NCI-H1930 (cell line): ENCODE measurements around the gene C1QL3.

Experiments
- DNase-seq, 2 experiments: peaks; one replicate each; lab custom pipeline; 2025; lab: John Stamatoyannopoulos, UW

Gene C1QL3

DNA sequence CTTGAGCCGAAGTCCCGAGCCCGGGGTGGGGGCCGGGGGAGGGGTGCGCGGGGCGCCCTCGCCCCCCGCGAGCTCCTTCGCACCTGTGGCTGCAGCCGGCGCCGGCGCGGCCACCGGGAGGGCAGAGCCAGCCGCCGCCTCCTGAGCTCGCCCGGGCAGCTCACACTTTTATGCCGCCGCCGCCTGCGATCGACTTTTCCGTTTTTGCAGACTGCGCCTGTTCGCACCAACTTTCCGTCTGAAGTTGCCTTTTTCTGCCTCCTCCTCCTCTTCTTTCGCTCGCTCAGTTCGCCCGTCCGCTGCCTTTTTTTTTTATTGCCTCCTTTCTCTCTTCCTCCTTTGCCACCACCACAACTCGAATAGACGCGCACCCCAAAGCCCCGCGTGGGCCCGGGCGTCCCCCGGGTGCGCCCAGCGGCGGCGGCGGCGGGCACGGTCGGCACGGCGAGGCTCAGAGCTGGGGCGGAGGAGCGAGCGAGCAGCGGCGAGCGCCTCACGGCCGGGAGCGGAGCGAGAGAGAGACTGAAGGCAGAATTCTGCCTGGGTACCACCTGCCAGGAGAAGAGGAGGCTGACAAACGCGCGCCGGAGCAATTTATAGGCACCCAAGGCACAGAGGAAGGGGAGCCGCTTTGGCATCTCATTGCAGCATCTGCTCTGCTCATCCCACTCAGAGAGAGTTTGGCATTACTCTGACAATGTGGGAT, at the start of gene C1QL3:
TSS of gene C1QL3 (minus strand) at position 569 of the 706 bp plus-strand sequence. CDS start 814 bp downstream, outside the sequence.
- no peak for DNase-seq

- no peak for DNase-seq
Measured at GRCh38 chr10:16570731-16571130, 49.1 kb upstream of the C1QL3 start.

DNA sequence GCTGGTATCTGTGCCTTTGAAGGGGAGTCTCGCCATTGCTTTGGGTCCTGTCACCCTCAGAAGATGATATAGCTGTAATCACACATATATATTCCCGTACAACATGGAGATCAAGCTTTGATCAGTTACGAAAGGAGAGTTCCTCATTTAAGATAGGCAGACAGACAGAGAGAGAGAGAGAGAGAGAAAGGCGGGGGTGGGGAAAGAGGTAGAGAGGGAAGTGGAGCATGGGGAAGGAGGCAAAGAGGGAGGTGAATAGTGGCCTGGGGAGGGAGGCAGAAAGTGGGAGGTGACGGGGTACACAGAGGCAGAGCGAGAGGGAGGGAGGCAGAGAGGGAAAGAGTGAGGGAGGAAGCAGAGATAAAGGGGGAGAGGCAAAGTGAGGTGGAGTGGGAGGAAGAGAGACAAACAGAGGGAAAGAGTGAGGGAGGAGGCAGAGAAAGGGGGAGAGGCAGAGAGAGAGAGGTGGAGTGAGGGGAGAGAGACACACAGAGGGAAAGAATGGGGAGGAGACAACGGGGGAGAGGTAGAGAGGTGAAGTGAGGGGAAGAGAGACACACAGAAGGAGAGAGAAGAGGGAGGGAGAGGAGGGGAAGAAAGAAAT, 44.6 kb upstream of the C1QL3 start:
- DNase-seq = no peak

GRCh38 chr10:16565604-16566003, 43.9 kb upstream of the C1QL3 start:
- no peak for DNase-seq

GRCh38 chr10:16562891-16563290, 41.2 kb upstream of the C1QL3 start:
- no peak for DNase-seq

- no peak for DNase-seq
Measured at GRCh38 chr10:16559236-16559773, 37.6 kb upstream of the C1QL3 start.

GRCh38 chr10:16547973-16548372, 26.3 kb upstream of the C1QL3 start:
- no peak for DNase-seq

DNA sequence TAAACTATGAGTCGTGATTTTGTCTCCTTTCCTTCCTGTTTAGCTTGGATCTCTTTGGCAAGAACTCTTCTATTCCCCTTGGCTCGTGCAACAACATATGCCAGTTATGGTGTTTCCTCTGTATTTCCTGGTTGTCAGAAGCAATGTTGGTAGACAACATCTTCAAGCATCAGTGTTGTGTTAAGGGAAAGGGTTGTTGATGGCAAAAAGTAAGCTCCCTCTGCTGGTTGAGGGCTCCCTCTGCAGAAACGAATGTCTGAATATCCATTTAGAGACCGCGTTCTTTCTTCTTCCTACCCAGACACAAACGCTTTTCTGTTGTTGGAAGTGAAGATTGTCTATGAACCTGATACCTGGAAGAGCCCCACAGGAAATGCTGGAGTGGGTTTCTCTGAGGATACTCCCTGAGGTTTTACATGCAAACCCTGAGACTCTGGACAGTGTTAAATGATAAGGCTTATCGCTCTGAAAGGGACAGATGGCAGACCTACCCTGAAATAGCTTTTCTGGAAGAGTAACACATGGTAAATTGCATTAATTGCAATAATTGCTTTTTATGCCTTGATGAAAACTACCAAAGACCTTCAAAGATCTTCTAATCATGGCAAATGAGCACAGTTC, 23.5 kb upstream of the C1QL3 start:
- DNase-seq = no peak

- DNase-seq = no peak
Measured at GRCh38 chr10:16544591-16544990, 22.9 kb upstream of the C1QL3 start.

DNA sequence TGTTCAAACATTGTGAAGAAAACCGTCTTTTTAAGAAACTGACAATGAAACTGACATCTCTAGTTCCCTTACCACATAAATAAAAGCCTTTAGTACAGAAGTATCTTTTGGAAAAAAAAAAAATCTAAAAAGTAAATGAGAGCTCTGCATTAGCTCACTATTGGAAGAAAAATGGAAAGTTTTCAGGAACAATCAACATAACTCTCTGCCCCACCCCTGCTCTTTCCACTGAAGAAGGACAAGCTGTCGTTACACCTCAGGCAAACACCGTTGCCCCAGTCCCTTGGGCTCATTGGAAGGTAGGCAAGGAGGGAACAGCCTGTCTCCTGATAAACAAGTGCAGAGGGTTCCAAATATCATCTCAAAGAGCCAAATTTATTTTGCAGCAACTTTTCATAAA, 22.4 kb upstream of the C1QL3 start:
- no peak for DNase-seq

DNA sequence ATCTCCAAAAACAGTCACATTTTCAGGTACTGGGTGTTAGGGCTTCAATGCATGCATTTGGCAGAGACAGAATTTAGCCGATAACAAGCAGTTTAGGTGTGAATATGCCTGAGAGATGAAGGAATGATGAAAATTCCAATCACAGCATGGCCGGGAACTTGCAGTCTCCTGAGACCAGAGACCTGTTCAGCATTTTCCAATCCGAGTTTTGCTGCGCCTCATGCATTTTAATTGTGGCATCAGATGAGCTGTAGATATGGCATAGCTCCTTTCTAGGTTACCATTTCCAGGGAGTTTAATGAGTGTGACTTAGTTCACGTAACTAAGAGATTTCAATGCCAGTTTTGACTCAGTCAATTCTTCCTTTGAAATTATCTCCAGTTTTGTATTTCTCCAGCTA, 14.5 kb upstream of the C1QL3 start:
- DNase-seq = no peak

DNA sequence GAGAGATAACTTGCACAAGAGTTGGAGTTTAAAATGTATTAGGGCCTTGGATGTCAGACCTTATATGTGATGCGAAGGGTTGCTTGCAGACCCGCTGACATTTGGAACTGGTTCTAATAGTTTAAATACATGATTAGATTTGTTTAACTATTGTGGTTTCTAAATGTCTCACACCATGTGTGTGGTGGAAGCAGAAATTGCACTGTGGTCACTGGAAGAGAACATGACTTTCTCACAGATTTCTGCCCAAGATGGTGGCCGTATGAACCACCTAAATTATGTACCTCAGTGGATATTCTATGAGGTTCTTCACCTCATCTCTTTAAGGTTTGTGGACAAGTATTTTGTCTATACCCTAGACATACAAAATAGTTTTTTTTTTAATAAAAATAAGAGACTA, 8.2 kb upstream of the C1QL3 start:
- no peak for DNase-seq

GRCh38 chr10:16527452-16527851, 5.8 kb upstream of the C1QL3 start:
- no peak for DNase-seq

- DNase-seq = no peak
Measured at GRCh38 chr10:16520900-16521299, 779 bp downstream of the C1QL3 start.

GRCh38 chr10:16519908-16520861, 1.5 kb downstream of the C1QL3 start:
- DNase-seq = no peak

- no peak for DNase-seq
Measured at GRCh38 chr10:16519250-16519907, 2.3 kb downstream of the C1QL3 start.

DNA sequence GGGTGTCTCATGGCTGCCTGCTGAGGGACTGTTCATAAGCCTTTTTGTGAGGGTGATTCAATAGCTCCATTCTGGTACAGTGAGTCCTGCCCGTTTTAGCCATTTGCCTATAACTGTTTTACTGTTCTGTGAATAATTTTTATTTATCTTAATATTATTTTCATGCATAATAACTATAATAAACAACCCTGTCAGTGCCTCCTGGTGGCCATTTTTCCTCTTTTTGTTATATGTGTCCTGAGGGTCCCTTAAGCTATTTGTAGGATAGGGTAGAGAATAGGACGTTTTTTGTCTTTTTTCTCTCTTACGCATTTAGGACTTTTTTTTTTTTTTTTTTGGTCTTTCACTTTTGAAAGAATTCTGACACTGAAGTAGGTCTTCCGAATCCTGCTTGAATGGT, 2.9 kb downstream of the C1QL3 start:
- no peak for DNase-seq

DNA sequence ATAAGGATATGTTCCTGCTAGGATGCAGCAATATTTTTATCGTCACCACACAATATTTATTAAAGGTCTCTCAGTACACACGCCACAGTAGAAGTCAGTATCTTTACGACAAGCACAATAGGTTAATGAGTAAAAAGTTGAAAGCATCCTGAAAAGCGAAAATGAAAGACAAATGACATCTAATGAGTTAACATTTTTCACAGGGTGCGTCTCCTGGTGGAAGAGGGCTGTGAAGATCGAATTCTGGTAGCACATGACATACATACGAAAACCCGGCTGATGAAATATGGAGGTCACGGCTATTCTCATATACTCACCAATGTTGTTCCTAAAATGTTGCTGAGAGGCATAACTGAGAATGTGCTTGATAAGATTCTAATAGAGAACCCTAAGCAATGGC, 10.8 kb downstream of the C1QL3 start:
- no peak for DNase-seq

- no peak for DNase-seq
Measured at GRCh38 chr10:16509996-16510395, 11.7 kb downstream of the C1QL3 start.

DNA sequence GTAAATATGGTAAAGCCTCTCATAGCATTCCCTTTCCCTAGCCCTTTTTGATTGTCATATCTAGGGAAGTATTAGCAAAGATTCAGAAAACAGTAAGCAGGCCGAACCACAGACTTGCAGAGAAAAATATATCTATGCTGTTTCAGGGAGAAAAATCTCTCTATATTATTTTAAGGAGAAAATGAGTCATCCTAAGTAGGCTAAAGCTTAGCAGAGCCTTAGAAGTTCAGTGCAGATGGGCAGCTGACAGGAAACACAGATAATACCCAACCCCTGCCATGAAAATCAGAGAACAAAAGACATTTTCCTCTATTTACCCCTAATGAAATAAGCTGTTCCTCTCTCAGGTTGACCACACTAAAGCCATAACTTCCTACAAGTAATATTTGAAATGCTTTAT, 16.5 kb downstream of the C1QL3 start:
- no peak for DNase-seq

DNA sequence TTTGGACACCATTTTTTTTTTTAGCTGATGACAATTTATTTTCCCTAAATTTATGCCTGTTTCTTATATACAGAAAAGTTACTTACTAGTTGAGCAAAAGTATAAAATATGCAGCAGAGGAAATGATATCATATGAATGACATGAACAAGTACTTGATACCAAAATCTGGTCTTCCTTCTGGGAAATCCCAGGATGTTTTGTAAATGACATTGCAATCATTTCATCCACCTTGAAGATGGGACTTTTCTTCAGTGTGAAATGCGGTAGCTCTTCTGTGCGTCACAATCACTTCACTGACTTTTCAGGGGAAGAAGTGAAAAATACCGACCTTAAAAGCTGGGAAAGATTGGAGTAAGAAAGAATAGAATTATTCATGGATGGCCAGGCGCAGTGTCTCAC, 23.8 kb downstream of the C1QL3 start:
- no peak for DNase-seq
